Colon (tissue), 2 donors: ENCODE measurements around the gene TGM1.
"Not testable (repeated sequence)": the region's sequence is repeated elsewhere in the genome, so short reads cannot be mapped to it uniquely, and the experiment has no call there.

Experiments used
- FAIRE-seq: peaks from 2 replicates; lab custom pipeline; 2012; peaks lifted over from hg19 to GRCh38; lab: Jason Lieb, UNC
- donor health status: control.
- donor health status: control.

The TGM1 gene

DNA sequence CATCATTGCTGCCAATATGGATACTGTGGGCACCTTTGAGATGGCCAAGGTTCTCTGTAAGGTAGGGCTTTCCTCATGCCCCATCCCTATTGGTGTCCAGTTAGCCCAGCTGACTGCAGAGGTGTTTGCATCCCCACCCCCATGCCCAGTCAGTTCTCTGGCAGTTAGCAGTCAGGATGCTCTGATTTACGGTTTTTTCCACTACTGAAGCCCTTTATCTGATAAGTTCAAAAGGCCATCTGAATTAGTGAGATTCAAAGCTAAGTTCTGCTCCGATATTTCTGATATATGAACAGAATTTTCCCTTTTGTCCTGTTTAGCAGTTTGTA, 29.5 kb downstream of the TGM1 start:
- FAIRE-seq, result no peak

DNA sequence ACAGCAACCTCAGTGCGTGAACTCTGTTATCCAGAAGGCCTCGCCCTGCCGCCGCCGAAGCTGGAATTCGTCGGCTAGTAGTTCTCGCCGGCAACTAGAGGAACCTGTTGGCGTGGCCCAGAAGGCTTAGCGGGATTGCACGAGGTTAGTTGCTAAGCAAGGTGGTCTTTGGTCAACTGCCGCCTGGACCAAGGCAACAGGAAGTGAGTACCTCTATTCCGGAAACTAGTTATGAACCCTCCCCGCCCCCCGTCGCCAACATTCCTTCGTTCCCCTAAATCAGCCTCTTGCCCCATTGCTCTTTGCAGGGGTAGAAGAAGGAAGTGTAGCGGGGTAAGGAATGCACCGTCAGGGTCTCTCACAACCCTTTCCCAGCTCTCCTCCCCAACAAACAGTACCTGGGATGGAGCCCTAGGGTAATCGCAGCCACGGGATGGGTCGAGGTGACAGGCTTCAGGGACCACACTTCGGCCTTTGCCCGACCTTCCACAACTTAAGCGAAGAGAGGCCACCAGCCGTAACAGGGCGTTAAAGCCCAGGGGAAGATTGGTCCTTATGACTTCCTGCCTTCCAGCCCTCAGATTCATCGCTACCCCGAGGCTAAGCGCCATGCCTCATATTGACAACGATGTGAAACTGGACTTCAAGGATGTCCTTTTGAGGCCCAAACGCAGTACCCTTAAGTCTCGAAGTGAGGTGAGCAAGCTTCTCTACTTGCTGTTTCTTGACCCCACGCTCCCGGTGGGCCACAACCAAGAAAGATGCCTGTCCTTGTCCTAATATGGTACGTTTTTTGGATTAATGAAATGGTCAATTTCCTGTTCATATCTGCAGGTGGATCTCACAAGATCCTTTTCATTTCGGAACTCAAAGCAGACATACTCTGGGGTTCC, 30.1 kb downstream of the TGM1 start, which contains the start of gene GMPR2:
TSS of gene GMPR2 (plus strand) at position 285 of the 893 bp plus-strand sequence. CDS start at position 610, 325 bp downstream.
- no peak for FAIRE-seq

GRCh38 chr14:24232121-24232644, 30.8 kb downstream of the TGM1 start, which contains the start of gene NEDD8:
NEDD8 (minus strand) TSS chr14:24232367; CDS start chr14:24232267, 100 bp downstream.
- no peak for FAIRE-seq

DNA sequence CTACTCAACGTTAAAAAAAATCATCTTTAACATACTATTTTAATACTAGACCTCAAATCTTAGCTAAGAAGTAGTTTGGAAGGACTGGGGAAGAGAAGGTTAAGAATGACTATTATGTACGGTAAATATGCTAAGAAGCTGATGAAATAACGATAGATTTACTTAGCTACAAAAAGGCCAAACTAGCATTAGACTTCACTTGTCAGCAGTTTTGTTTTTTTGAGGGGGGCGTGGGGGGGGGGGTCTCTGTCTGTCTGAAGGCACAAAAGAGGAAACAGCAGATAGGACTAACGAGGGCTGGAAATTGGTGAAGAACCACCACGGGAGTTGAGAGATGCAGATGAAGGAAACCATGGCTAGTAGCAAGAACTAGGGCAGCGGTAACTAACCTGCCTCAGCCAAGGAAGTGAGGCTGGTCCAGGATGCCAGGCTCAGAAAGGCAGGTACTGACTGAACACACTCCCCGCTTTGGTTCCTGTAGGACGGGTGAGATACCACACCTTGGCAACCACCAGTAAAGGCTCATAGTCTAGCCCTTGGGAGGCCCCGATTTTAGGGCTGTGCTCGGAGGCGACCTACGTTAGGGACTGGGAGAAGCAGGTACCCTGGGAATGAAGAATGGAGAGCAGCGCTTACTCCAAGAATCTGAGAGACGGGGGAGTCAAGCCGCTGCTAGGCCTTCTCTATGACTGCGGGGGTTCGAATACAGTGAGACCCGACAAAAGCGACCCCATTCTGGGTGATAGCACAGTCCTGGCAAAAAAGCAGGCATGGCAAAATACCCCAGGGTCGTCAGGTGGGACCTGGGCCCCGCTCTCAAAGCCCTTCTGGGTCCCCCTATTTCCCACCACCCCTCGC, 31.5 kb downstream of the TGM1 start:
- FAIRE-seq, result no peak

GRCh38 chr14:24228902-24229301, 34.1 kb downstream of the TGM1 start:
- no peak for FAIRE-seq

DNA sequence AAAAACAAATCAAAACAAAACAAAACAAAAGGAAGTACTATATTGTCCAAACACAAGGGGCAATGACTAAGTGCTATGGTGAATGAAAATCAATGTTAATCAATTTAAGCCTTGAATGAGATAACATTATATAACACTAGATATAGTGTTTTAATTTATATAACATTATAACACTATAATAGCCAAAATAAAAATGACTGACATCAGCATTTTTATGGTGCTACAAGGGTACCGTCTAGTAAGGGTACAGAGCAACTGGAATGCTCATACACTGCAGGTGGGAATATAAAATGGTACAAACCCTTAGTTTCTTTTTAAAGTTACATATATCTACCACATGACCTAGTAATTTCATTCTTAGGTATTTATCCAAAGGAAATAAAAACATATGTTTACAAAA, 36.5 kb downstream of the TGM1 start:
- no peak for FAIRE-seq

DNA sequence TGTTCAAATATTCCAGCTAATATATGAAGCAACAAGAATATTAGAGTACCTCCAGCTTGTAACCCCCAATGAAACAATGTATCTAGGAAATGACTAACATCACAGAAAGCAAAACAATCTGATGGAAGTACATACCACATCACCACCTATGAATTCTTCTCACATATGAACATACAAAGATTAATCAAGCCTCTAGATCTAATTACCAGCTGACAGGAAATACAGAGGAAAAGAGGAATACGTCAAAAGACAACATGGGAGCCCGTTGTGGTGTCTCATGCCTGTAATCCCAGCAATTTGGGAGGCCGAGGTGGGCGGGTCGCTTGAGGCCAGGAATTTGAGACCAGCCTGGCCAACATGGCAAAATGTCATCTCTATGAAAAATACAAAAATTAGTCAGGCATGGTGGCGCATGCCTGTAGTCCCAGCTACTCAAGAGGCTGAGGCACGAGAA, 38.3 kb downstream of the TGM1 start:
- no peak for FAIRE-seq

DNA sequence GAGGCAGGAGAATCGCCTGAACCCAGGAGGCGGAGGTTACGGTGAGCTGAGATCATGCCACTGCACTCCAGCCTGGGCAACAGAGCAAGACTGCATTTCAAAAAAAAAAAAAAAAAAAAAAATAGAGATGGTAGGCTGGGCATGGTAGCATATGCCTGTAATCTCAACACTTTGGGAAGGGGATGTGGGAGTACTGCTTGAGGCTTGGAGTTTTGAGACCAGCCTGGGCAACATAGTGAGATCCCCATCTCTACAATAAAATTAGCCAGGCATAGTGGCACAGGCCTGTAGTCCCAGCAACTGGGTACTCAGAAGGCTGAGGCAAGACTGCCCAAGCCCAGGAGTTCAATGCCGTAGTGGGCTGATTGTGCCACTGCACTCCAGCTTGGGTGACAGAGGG, 40.0 kb downstream of the TGM1 start:
- not testable (repeated sequence) for FAIRE-seq

DNA sequence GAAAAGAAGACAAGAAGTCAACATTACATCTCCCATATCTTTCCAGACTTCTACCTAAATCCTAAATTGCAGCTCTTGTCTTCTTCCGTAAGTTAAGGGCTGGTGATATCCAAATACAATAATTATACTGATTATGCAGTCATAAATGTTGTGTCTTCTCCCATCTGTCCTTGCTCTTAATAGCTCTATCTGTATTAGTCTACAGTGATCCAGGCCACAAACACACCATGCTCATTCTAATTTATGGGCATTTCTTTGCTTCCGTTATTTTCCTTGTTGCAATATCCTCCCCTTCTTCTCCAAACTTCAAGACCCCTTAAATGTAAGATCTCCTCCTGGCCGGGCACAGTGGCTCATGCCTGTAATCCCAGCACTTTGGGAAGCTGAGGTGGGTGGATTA, 43.5 kb downstream of the TGM1 start:
- no peak for FAIRE-seq

GRCh38 chr14:24219080-24219479, 43.9 kb downstream of the TGM1 start:
- FAIRE-seq, result no peak

DNA sequence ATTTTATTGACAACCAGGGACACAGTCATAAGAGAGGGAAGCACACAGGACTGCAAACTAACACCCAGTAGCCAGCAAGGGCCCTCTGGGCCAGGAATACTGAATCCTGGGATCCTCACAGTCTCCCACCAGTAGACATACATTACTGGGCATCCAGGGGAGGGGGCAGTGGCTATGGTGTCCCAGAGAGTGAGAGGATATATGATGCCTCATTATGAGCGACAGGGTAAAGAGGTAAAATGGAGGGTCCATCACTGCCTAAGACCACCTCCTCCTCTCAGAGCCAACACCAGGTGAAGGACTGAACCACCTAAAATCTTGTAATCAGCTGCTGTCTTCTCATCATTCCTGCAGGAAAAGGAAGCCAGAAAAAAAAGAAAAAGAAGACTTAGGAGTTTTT, 46.1 kb downstream of the TGM1 start:
- FAIRE-seq, result not testable (repeated sequence)

DNA sequence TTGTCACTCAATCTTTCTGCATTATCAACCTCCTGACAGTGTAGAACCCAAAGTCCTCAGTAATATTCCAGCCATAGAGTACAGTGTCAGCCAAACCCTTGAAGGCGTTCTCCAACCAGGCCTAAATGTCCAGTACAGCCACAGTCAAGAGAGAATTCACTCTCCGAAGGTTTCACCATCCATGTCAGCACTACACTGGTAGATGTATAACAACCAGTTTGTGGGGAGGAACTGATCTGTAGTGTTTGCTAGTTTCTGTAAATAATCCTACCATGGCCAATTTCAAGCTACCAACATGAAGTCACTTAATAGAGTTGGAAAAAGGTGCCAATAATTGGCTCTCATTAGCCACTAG, 46.7 kb downstream of the TGM1 start:
- FAIRE-seq, result no peak

DNA sequence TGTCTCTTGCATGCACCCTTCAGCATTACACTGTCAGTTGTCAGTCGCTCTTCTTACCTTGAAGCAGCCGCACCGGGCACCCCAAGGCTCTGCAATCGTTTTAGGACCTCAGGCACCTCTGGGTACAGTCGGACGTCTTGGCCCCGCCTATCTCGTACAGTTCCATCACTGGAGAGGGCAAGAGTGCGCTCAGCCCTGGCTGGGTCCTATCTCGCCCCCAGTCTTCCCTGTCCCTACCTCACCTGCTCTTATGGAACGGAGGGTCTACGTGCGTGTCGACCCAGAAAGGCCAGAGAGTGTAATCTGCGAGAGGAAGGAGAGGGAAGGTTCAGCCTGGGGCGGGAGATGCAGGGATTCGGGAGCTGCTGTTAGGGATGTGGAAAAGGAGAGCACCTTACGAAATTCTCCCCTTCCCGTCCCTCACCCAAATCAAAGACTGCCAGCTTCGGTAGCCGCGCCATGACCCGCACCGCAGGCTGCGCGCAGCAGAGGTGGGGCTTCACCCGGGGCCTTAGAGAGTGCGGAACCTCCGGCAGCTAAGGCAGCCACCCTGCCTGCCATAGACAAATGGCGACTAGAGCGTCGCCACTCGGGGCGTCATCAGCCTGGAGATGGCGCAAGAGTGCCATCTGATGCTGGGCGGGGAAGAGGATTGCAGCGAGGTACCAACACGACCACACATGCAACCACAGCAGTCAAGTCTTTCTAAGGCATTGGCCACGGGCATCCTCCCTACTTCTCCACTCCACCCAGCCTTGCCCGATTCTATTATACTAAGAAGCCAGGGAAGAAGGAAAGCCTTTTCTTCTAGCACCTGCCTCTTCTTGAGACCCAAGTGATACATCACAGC, 47.3 kb downstream of the TGM1 start, which contains the start of gene MDP1:
TSS of gene MDP1 (minus strand) at position 572 of the 850 bp plus-strand sequence. CDS start at position 461, 111 bp downstream.
- FAIRE-seq, result no peak

DNA sequence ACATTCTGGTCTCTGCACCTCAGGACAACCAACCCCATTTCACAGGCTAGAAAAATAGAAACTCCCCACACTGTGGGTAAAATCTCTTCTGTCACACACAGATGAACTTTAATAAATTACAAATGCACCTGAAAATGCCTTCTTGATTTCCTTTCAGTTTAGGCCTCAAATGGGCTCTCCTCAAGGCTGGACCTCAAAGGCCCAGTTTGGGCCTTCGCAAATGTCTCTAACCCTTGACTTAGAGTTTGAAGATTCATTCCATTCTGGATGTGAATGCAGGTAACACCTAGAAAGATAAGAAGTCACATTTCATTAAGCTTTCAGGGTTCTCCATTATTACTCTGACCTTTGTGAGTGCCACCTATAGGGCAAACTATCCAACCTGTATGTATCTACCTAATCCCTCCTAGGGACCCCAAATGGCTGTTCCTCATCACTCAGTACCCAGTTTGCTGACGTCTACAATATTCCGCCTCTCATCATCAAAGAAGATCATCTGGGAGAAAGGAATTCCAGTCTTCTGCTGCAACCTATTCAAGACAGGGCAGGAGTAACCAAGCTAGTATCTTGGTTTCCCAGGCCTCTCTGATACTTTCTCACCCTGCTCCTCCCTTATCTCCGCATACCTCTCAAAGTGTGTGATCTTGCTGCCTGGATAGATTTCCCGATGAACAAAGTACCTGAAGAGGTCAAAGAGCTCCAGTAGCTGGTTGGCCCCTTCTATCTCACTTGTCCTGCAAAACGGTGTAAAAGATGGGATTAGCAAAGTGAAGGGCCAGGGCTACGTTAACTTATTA, 48.9 kb downstream of the TGM1 start:
- no peak for FAIRE-seq

- FAIRE-seq, result no peak
These were observed 49.8 kb downstream of the TGM1 start, which contains the start of gene CHMP4A for GRCh38 chr14:24212924-24213865. CHMP4A (minus strand) TSS chr14:24213488; CDS start chr14:24213439, 49 bp downstream.

DNA sequence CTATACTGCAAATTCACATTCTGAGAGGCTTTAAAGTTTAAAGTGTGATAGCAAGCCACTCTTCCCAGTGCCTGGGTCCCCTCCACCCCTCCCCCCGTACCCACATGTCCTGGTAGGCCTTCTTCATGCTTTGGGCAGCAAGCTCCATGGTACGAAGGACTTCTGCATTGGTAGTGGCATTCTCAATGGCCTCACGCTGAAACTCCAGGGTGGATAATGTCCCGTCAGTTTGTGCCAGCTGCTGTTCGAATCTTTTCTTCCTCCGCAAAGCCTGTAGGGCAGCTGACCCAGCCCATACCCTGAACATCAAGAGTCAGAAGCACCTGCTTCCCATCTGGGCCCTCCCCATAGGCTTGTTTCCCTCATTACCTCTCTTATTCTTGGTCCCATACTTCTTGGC, 51.7 kb downstream of the TGM1 start:
- FAIRE-seq, result no peak

DNA sequence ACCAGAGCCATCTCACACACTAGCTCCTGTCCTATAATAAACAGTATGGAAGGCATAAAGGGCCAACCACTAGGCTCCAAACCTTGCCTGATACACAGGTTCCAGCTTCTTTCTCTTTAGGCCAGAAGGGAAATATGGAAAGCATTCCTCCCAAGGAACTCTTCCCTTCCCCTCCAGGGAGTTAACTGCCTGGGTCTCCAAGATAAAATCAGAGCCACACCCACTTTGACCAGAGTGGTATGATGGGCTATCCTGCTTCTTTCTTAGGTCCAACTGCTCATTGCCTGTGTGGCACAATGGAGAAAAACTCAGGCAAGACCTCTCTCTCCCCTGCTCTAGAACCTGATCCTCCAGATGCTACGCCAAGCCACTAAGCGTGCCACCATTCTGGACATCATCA, 55.4 kb downstream of the TGM1 start:
- no peak for FAIRE-seq

DNA sequence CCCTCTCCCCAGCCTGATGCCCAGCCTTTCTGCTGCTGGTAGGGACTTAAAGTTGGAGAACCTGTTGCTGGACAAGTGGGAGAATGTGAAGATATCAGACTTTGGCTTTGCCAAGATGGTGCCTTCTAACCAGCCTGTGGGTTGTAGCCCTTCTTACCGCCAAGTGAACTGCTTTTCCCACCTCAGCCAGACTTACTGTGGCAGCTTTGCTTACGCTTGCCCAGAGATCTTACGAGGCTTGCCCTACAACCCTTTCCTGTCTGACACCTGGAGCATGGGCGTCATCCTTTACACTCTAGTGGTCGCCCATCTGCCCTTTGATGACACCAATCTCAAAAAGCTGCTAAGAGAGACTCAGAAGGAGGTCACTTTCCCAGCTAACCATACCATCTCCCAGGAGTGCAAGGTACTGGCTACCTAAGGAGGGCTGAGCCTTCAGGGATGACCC, 55.8 kb downstream of the TGM1 start:
- FAIRE-seq, result no peak
